ENCODE measurements around the gene UBR4. TPM values are rescaled to one million over a fixed set of nuclear protein-coding genes. Genes with fewer than 3 reads are reported as not detected.

The UBR4 gene
- polyA plus RNA-seq, 1 donor from 2014 or later: 49.7 TPM

DNA sequence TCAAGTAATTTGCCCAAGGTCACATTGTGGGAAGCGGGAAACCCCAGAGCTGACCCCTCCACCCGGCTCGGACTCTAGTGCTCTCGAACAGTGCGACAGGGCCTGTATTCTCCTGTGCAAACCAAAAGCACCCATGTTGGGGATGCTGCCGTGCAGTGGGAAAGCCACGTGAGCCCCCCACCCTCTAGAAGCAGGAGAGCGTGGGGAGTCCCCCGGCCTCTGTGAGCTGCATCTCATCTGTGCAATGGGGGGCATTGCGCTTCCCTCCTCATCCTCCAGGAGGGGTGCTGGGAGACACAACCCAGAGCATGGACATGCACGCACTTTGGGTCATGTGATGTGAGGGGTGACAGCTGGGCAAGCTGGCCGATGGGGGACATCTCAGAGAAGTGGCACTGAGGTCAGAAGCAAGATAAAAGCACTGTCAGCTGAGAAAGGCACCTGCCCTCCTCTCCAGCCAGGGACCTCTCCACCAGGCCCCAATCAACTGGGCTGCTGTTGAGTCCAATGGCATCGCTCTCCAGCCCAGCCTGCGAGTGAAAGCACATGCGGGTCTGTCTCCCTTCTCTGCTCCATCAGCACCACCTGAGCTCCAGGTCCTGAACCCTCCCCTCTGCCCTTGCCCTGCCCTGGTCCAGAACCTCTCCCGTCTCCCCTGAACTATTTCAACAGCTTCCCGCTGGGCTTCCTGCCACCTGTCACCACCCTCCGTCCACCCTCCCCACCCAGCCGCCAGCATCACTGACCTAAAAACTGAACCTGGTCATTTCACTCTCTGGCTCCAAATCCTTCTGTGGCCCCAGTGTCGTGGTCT is 177.2 kb downstream of the UBR4 start:
- Histone ChIP-seq H3K27me3 (ENCODE audit: insufficient read depth, low read depth, low read length) (no peaks in the 10 kb centered on the region), H3K79me2 (replicated peaks; ENCODE audit: insufficient read depth, low read length) (no peaks in the 10 kb centered on the region), H3K9ac (ENCODE audit: low read length) (no peak overlapping the region), H3K4me3 (ENCODE audit: low read length) (no peak overlapping the region), H3K27ac (ENCODE audit: low read length) (no peak overlapping the region), H3K9me2 (ENCODE audit: insufficient read depth, low read length) (no peaks in the 10 kb centered on the region), H3K4me2 (ENCODE audit: low read length) (no peak overlapping the region), H2AFZ (ENCODE audit: low read depth, low read length) (no peak overlapping the region), H3K9me3 (ENCODE audit: low read length) (no peaks in the 10 kb centered on the region), H3K36me3 (ENCODE audit: insufficient read depth, low read length) (no peaks in the 10 kb centered on the region), H3F3A (ENCODE audit: insufficient read depth, low read length, poor library complexity, severe bottlenecking) (no peaks in the 10 kb centered on the region), H4K20me1 (ENCODE audit: insufficient read depth) (no peaks in the 10 kb centered on the region)
- TF ChIP-seq, protein P1, sequence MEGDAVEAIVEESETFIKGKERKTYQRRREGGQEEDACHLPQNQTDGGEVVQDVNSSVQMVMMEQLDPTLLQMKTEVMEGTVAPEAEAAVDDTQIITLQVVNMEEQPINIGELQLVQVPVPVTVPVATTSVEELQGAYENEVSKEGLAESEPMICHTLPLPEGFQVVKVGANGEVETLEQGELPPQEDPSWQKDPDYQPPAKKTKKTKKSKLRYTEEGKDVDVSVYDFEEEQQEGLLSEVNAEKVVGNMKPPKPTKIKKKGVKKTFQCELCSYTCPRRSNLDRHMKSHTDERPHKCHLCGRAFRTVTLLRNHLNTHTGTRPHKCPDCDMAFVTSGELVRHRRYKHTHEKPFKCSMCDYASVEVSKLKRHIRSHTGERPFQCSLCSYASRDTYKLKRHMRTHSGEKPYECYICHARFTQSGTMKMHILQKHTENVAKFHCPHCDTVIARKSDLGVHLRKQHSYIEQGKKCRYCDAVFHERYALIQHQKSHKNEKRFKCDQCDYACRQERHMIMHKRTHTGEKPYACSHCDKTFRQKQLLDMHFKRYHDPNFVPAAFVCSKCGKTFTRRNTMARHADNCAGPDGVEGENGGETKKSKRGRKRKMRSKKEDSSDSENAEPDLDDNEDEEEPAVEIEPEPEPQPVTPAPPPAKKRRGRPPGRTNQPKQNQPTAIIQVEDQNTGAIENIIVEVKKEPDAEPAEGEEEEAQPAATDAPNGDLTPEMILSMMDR (IDR thresholded peaks at IDR 0.05; ENCODE audit: poor library complexity, severe bottlenecking): no peak
- TF ChIP-seq POLR2AphosphoS5 (IDR thresholded peaks at IDR 0.05) (no peak), RAD21 (conservative IDR thresholded peaks at IDR 0.05) (no peak), SMC3 (conservative IDR thresholded peaks at IDR 0.05; ENCODE audit: poor library complexity) (no peak), TAF1 (IDR thresholded peaks at IDR 0.05; ENCODE audit: low read depth) (no peak), EZH2 (IDR thresholded peaks at IDR 0.05; ENCODE audit: borderline replicate concordance, insufficient read depth, low read length, poor library complexity, severe bottlenecking) (no peak), MXI1 (conservative IDR thresholded peaks at IDR 0.05; ENCODE audit: poor library complexity, severe bottlenecking) (no peak), EP300 (conservative IDR thresholded peaks at IDR 0.05; ENCODE audit: poor library complexity, severe bottlenecking) (no peak)
- TF ChIP-seq, protein P2, sequence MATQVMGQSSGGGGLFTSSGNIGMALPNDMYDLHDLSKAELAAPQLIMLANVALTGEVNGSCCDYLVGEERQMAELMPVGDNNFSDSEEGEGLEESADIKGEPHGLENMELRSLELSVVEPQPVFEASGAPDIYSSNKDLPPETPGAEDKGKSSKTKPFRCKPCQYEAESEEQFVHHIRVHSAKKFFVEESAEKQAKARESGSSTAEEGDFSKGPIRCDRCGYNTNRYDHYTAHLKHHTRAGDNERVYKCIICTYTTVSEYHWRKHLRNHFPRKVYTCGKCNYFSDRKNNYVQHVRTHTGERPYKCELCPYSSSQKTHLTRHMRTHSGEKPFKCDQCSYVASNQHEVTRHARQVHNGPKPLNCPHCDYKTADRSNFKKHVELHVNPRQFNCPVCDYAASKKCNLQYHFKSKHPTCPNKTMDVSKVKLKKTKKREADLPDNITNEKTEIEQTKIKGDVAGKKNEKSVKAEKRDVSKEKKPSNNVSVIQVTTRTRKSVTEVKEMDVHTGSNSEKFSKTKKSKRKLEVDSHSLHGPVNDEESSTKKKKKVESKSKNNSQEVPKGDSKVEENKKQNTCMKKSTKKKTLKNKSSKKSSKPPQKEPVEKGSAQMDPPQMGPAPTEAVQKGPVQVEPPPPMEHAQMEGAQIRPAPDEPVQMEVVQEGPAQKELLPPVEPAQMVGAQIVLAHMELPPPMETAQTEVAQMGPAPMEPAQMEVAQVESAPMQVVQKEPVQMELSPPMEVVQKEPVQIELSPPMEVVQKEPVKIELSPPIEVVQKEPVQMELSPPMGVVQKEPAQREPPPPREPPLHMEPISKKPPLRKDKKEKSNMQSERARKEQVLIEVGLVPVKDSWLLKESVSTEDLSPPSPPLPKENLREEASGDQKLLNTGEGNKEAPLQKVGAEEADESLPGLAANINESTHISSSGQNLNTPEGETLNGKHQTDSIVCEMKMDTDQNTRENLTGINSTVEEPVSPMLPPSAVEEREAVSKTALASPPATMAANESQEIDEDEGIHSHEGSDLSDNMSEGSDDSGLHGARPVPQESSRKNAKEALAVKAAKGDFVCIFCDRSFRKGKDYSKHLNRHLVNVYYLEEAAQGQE (IDR thresholded peaks at IDR 0.05; ENCODE audit: borderline replicate concordance): no peak

DNA sequence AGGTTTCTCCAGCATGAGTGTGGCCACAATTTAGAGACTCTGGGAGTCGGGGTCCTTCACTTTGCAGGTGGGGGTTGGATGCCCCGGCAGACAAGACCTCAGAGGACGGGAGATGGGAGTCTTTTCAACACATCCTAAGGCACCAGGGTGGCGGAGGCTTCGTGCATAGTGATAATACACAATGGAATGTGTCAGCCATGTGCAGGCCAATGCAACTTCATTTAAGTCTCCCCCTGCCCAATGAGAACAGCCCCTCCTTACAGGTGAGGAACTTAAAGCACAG is 177.7 kb downstream of the UBR4 start:
- Histone ChIP-seq H3K27ac (ENCODE audit: low read length) (no peak overlapping the region), H3K79me2 (replicated peaks; ENCODE audit: insufficient read depth, low read length) (no peaks in the 10 kb centered on the region), H3K9me2 (ENCODE audit: insufficient read depth, low read length) (no peaks in the 10 kb centered on the region), H4K20me1 (ENCODE audit: insufficient read depth) (no peaks in the 10 kb centered on the region), H3K4me3 (ENCODE audit: low read length) (no peak overlapping the region), H3K9ac (ENCODE audit: low read length) (no peak overlapping the region), H3K4me2 (ENCODE audit: low read length) (no peak overlapping the region), H2AFZ (ENCODE audit: low read depth, low read length) (no peak overlapping the region), H3F3A (ENCODE audit: insufficient read depth, low read length, poor library complexity, severe bottlenecking) (no peaks in the 10 kb centered on the region), H3K27me3 (ENCODE audit: insufficient read depth, low read depth, low read length) (no peaks in the 10 kb centered on the region), H3K9me3 (ENCODE audit: low read length) (no peaks in the 10 kb centered on the region), H3K36me3 (ENCODE audit: insufficient read depth, low read length) (no peaks in the 10 kb centered on the region)
- TF ChIP-seq, protein P1 (IDR thresholded peaks at IDR 0.05; ENCODE audit: poor library complexity, severe bottlenecking): no peak
- TF ChIP-seq MXI1 (conservative IDR thresholded peaks at IDR 0.05; ENCODE audit: poor library complexity, severe bottlenecking): no peak
- no peak for TF ChIP-seq RAD21 (conservative IDR thresholded peaks at IDR 0.05)
- TF ChIP-seq TAF1 (IDR thresholded peaks at IDR 0.05; ENCODE audit: low read depth): no peak
- TF ChIP-seq EZH2 (IDR thresholded peaks at IDR 0.05; ENCODE audit: borderline replicate concordance, insufficient read depth, low read length, poor library complexity, severe bottlenecking): no peak
- no peak for TF ChIP-seq SMC3 (conservative IDR thresholded peaks at IDR 0.05; ENCODE audit: poor library complexity)
- TF ChIP-seq EP300 (conservative IDR thresholded peaks at IDR 0.05; ENCODE audit: poor library complexity, severe bottlenecking): no peak
- TF ChIP-seq, protein P2 (IDR thresholded peaks at IDR 0.05; ENCODE audit: borderline replicate concordance): no peak
- no peak for TF ChIP-seq POLR2AphosphoS5 (IDR thresholded peaks at IDR 0.05)
